Activated T-helper 9 cell treated with anti-CD3 and anti-CD28 coated beads, Interleukin-2, amount 50 U/mL, for 16 hours (primary cell): ENCODE measurements around the gene NFE2L3.
"Not testable (repeated sequence)": the region's sequence is repeated elsewhere in the genome, so short reads cannot be mapped to it uniquely, and the experiment has no call there.

Experiments used
- DNase-seq: peaks from one replicate; pipeline ENCODE4 v3.0.0-alpha.2; 2020; ENCODE audit warnings: low read depth

The NFE2L3 gene

DNA sequence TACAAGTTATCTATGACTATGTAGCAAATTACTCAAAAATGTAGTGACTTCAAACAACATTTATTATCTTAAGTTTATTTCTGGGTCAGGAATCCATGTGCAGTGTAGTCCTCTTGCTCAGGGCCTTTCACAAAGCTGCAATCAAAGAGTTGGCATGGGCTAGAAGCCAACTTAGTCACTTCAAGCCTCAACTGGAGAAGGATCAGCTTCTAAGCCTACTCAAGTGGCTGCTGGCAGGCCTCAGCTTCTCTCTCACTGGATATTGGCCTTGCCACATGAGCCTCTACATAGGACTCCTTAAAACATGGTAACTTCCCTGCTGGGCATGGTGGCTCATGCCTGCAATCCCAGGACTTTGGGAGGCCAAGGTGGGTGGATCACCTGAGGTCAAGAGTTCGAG lies 5.0 kb upstream of the NFE2L3 start:
- no peak for DNase-seq

DNA sequence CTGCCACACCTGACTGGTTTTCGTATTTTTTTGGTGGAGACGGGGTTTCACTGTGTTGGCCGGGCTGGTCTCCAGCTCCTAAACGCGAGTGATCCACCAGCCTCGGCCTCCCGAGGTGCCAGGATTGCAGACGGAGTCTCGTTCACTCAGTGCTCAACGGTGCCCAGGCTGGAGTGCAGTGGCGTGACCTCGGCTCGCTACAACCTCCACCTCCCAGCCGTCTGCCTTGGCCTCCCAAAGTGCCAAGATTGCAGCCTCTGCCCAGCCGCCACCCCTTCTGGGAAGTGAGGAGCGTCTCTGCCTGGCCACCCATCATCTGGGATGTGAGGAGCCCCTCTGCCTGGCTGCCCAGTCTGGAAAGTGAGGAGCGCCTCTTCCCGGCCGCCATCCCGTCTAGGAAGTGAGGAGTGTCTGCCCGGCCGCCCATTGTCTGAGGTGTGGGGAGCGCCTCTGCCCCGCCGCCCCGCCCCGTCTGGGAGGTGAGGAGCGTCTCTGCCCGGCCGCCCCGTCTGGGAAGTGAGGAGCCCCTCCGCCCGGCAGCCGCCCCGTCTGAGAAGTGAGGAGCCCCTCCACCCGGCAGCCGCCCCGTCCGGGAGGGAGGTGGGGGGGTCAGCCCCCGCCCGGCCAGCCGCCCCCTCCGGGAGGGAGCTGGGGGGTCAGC lies 4.2 kb upstream of the NFE2L3 start:
- not testable (repeated sequence) for DNase-seq

DNA sequence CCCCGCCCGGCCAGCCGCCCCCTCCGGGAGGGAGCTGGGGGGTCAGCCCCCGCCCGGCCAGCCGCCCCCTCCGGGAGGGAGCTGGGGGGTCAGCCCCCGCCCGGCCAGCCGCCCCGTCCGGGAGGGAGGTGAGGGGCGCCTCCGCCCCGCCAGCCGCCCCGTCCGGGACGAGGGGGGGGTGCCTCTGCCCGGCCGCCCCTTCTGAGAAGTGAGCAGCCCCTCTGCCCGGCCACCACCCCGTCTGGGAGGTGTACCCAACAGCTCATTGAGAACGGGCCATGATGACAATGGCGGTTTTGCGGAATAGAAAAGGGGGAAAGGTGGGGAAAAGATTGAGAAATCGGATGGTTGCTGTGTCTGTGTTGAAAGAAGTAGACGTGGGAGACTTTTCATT lies 3.7 kb upstream of the NFE2L3 start:
- DNase-seq = not testable (repeated sequence)

DNA sequence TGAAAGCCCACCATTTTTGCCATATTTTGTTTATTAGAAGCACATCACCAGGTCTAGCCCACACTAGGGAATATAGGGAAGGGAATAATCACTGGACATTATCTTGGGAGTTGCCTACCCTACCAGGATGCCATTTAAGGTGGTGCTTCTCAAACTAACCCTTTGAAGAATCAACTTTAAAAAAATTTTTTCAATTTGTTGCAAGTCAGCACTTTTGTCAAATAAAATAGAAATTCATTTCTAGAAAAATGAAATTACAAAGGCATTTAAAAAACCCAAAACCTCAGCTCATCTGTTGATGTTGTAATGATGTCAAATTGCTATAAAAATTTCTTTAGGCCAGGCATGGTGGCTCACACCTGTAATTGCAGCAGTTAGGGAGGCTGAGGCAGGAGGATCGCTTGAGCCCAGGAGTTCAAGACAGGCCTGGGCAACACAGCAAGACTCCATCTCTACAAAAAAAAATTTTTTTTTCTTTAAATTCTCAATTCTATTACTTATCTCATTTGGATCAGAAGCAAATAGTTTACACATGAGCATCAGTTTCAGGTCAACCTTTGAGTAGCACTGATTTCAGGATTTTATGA lies 2.5 kb upstream of the NFE2L3 start:
- no peak for DNase-seq

DNA sequence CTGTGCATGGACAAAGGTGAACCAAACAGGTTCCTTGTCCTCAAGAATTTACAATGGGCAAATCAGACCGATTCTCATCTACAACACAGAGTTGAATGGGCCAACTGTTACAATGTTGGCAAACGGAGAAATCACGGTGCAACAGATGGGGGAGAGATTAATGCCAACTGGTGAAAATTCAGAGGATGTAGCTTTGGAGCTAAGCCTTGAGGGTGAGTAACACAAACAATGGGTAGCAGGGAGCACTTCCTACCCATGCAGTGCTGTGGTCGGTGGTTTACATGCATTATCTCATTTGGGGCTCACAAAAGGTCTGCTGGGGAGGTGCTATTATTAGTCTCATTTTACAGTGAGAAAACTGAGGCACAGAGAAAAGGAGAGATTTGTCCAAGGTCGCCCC lies 902 bp upstream of the NFE2L3 start:
- no peak for DNase-seq

DNA sequence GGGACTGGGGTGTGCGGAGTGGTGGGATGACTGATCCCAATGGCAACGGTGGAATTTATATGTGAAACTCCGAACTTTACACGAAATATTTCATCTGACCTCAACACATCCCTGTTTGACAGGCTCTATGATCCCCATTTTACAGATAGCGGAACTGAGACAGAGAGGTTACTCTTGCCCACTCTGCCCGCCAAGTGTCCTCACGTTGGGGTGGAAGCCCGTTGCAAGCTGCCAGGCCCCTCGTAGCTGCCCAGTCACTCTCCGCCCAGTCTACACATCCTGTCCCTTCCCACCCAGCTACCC lies 397 bp upstream of the NFE2L3 start:
- DNase-seq = no peak

DNA sequence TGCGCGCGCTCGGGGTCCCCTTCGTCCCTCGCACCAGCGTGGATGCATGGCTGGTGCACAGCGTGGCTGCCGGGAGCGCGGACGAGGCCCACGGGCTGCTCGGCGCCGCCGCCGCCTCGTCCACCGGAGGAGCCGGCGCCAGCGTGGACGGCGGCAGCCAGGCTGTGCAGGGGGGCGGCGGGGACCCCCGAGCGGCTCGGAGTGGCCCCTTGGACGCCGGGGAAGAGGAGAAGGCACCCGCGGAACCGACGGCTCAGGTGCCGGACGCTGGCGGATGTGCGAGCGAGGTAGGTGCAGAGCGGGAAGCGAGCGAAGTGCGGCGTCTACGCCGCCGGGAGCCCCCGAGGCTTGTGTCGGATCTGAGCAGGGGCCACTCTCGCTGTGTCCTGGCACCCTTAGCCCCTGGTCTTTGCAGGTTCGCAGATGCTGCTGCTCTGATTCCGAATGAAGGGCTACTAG lies 813 bp downstream of the NFE2L3 start:
- peak; percentile 16 for DNase-seq

DNA sequence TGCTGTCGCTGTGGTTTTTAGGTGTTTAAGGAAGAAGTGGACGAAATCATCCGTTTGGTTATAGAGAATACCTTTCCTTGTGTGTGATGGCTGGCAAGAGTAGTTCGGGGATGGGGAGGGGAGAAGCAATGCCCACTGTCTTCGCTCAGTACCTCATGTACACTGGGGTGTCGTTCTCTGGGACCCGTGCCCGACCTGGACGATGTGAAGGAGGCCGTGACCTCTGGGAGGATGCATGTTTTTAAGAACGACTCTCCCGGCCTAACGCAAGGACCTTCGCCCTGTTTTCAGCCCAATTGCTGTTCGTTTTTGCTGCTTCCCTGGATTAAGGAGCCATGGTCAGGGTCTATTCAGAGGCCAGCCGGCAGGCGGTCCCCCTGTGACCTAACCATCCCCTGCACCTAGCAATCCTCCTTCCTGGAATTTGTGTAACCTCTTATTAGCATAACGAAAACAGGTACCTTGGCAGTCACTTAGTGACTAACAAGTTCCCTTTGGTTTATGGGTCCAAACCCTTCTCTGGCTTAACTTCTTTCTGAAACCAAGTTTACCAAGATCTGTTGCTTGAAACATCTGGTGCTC lies 1.3 kb downstream of the NFE2L3 start:
- no peak for DNase-seq

DNA sequence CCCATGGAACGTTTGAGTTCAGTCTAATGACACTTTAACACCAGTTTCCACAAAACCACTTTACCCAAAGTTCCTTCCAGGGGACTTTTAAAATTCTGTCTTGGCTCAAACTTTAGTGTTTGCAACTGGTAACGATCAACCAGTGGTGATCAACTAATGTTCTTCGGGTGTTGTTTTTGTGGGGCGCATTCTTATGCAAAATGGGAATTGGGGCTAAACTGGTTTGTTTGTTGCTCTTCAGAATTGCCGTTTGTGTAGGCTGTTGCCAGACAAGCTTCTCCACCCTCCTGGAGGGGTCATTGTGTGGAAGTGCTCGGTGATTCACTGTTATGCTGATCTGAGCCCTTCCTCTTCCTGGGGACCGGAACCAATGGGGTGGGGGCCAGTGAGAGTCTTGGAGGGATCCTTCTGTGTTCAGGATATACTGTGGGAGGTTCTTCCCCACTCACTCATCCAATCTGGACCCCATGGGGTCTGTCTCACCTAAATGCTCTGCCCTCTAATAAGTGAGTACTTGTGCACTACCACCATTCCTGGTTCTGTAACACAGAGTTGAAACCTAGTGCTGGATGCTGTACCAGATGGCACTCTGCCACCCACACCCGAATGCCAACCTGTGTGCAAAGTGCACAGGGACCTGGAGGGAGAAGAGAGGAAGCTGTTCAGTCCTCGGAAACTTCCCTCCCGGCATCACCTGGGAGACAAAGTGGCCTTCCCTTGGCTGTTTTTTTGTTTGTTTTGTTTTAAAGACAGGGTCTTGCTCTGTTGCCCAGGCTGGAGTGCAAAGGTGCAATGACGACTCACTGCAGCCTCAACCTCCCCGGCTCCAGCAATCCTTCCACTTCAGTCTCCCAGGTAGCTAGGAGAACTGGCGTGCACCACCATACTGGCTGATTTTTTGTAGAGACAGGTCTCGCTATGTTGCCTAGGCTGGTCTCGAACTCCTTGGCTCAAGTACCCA lies 2.1 kb downstream of the NFE2L3 start:
- peak; percentile 17 for DNase-seq

DNA sequence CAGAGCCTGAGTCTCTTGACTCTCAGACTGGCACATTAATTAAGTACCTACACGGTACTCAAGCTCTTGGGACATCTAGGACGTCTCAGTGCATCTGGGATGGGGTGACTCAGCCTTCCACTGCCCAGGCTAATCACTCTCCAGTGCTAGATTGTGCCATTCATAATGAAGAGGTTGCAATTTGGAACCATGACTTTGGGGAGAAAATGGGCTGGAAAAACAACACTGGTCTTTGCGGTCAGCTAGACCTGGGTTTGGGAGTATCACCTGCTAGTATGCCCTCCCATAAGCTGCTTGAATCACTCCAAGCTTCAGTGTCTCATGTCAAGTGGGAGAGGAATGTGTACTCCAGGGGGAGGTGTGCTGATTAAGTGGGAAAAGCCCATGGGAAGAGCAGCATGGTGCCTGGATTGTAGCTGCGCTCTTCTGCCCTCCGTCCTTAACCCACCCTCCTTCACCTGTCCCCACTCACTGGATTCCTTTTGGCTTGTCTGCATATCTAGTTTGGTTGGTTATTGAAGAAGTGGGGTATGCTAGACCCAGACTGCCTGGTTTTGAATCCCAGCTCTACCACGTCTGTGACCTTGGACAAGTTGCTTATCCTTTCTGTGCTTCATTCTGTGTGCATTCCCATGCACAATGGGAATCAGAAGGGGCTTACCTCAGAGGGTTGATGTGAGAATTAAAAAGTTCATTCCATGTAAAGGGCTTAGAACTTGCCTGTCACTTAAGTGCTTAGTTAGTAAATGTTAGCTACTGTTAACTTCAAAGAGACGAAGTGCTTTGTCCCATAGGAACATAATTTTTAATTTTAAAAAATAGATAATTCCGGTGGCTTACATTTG lies 3.8 kb downstream of the NFE2L3 start:
- no peak for DNase-seq

DNA sequence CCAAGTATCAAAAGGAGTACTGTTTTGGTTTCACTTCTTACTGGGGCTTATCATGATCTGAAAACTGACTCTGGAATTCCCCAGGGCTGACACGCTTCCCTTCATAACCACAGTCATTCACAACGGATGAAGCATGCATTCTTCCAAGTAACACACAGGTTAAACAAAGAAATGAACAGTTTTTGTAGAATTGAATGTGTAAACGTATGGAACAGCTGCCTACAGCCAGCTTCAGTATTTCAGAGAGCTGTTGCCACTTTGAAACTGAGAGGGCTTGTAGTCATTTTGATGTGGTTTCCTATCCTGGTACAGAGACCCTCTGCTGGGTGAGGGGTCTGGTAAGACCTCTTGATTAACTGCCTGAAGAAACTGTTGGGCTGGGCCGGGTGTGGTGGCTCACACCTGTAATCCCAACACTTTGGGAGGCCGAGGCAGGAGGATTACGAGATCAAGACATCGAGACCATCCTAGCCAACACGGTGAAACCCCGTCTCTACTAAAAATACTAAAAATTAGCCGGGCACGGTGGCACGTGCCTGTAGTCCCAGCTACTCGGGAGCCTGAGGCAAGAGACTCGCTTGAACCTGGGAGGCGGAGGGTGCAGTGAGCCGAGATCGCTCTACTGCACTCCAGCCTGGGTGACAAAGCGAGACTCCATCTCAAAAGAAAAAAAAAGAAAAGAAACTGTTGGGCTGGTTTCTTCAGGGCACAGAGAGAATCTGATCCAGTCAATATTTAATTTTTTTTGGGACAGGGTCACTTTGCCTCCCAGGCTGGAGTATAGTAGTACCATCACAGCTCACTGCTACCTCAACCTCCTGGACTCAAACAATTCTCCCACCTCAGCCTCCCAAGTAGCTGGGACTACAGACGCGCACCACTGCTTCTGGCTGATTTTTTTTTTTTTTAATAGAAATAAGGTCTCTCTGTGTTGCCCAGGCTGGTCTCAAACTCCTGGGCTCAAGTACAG lies 4.7 kb downstream of the NFE2L3 start:
- DNase-seq = peak; percentile 40

DNA sequence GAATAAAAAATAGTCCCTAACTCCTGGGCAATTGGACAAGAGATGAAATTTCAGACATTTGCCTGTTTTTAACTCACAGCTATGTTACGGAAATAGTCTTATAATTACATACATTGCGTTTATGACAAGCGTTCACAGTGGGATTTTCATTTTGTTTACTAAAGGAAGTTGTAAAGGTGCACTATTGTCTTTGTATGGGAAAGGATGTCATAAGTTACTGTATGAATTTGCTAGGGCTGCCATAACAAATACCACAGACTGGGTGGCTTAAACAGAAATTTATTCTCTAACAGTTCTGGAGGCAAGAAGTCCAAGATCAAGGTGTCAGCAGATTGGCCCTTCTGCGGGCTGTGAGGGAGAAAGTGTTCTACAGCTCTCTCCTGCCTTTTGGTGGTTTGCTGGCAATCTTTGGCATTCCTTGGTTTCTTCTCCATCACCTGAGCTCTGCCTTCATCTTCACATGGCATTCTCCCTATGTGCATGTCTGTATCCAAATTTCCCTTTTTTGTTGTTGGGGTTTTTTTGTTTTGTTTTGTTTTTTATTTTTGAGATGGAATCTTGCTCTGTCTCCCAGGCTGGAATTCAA lies 5.6 kb downstream of the NFE2L3 start:
- no peak for DNase-seq

DNA sequence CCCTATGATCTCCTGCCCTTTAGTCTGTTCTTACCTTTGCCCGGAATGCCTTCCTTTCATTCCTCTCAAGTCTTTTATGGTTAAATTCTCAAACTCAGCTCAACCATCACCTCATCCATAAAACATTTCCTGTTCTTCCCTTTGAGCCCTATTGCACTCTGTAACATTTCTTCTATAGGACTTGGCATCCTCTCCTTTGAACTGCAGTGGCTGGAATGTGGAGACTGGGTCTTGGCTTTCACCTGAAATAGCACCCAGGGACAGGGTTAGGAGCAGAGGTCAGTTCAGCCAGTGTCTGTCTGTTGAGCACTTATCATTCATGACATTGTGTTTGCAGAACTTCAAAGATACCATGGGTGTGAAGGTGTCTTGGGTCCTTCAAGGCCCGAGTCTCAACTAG lies 7.2 kb downstream of the NFE2L3 start:
- no peak for DNase-seq

DNA sequence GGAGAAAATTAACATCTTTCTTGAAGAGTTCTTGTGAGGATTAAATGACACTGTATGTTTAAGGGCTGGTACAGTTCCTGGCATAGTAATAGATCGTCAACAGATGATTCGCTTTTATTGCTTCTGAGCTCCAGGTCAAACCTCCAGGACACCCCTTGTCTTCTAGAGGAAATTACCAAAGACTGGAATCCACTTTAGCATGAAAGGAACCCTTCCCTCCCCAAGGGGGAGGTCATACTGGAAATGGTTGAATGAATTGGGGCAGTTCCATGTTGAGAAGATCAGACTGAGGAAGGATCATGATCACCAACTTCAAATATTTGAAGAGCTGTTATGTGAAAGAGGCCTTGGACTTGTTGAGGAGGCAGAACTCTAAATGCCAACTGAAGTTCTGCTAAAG lies 8.9 kb downstream of the NFE2L3 start:
- DNase-seq = no peak

DNA sequence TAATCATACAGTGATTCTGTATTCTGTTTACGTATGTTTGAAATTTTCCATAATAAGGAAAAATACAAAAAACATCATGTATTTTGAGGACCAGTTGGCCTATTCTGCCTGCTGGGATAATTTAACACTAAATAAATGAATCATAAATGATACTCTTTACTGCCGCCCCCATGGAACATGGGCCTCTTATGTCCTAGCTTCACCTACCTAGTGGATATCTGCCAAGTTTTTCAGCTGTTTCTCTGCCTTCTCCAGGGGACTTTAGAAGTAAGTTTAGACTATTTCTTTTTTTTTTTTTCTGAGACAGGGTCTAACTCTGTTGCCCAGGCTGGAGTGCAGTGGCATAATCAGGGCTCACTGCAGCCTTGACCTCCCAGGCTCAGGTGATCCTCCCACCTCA lies 10.4 kb downstream of the NFE2L3 start:
- DNase-seq = no peak

DNA sequence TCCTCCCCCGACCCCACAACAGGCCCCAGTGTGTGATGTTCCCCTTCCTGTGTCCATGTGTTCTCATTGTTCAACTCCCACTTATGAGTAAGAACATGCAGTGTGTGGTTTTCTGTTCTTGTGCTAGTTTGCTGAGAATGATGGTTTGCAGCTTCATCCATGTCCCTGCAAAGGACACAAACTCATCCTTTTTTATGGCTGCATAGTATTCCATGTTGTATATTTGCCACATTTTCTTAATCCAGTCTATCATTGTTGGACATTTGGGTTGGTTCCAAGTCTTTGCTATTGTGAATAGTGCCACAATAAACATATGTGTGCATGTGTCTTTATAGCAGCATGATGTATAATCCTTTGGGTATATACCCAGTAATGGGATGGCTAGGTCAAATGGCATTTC lies 11.8 kb downstream of the NFE2L3 start:
- DNase-seq = not testable (repeated sequence)

DNA sequence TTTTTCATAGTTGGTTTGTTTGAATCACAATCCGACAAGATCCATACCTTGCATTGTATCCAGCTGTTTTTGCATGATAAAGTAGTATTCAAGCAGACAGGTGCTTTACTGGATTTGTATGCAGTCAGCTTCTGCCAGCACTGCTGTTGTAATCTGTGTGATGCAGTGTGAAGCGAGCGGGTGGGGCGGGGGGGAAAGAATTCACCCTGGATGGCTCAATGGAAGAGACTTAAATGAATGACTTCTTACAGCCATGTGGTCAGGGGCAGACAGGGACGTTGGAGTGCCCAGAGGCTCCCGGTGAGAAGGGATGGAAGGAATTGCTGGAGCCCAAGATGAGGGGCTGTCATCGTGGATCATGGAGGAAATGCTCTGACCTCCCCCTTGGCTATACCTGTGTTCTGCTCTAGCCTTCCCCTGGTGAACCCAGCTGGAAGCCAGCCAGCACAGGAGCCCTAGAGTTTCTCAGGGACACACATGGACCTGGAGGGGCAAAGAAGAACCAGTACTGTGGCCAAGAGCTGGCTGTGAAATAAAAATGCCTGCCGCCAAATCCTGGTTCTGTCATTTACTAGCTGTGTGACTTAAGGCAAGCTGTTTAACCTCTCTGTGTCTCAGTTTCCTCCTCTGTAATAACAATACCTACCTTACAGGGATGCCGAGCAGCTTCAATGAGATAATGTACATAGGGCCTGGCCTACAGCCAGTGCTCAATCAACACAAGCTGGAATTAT lies 14.1 kb downstream of the NFE2L3 start:
- no peak for DNase-seq

DNA sequence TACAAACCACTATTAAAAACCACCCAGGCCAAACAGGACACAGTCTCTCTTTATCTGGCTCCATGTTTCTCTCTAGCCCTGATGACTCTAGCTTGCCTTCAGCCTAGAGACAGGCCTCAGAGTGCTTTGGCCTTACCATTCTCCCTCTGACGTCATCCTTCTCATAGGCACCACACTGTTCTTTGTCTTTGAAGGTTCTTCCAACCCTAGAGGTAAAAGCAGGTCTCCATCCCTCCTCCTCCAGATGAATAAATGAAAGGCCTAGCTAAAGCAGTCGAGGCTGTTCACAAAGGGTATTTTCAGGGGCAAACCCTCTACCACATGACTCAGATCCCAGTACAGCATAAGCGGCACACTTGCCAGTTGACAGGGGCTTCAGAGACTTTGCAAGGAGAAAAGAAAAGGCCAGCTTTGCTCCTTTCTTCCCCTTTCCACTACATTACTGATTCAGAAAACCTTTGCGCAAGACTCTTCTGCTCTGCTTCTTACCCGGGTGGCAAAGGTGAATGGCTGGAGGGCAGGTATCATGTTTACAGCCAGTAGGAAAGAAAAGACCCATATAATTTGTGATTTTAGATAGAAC lies 14.8 kb downstream of the NFE2L3 start:
- DNase-seq = no peak

DNA sequence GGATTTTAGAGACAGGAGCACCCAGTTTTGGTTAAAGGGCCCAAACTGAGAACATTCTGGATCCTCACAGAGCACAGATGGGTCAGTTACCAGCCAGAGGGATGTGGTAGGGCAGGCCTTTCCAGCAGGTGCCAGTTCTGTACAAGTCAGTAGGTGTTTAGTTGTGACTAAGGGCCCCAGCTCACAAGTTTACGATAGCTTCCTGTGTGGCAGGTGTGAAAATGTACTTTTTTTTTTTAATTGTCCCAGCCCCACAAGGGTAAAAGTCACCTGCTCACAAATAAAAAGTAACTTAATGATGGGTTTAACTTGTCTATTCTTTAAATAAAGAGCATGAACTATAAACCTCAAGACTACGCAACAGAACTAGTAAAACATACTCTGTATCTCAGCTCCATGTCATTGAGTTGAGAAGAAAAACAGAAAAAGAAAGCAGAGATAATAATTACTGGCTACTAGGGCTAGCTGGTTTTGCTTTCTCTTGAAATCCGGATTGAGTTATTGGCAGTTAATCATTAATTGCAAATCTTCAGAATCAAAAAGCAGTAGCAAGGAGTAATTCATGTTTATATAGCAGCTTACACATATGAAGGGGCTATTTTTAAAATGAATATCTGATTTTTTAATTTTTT lies 15.4 kb downstream of the NFE2L3 start:
- DNase-seq = no peak
